ENCODE results near the gene ATP1A4.

DNA sequence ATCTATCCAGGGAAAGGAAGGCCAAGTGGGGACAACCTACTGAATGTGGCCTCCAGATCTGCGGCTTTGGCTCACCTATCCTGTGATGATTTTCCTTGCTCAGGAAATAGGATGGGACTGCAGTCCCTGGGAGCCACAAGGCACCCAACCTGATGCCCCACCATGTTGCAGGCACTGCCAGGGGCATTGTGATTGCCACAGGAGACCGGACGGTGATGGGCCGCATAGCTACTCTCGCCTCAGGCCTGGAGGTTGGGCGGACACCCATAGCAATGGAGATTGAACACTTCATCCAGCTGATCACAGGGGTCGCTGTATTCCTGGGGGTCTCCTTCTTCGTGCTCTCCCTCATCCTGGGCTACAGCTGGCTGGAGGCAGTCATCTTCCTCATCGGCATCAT is 24.0 kb upstream of the ATP1A4 start:
- no peak for TF ChIP-seq POLR2A (IDR thresholded peaks at IDR 0.05)
- TF ChIP-seq POLR2AphosphoS5 (IDR thresholded peaks at IDR 0.05) = no peak

Data from prostate gland (tissue), 1 donor.